Measurements from ENCODE around the gene CFAP43.

The CFAP43 gene

GRCh38 chr10:104090611-104091010 lies 141.6 kb downstream of the CFAP43 start:
- DNase-seq: no peak

- no peak for DNase-seq
Measured at GRCh38 chr10:104089621-104090020, 142.5 kb downstream of the CFAP43 start.

- no peak for DNase-seq
Measured at GRCh38 chr10:104088239-104088638, 143.9 kb downstream of the CFAP43 start.

GRCh38 chr10:104085801-104086400 lies 146.3 kb downstream of the CFAP43 start, which contains the start of gene COL17A1:
Gene COL17A1, minus strand, starts transcription at chr10:104085880. Its CDS starts 5,207 bp downstream, at chr10:104080673.
- DNase-seq: no peak

- no peak for DNase-seq
Measured at GRCh38 chr10:104084482-104085142, 147.6 kb downstream of the CFAP43 start.

- DNase-seq: no peak
Measured at GRCh38 chr10:104081998-104082397, 150.2 kb downstream of the CFAP43 start.

- DNase-seq: no peak
Measured at GRCh38 chr10:104080762-104081161, 151.4 kb downstream of the CFAP43 start.
